Measurements from ENCODE around the gene OR10AD1. TPM values are rescaled to one million over a fixed set of nuclear protein-coding genes. Genes with fewer than 3 reads are reported as not detected.

OR10AD1 gene
- total and polyA plus RNA-seq, 10 of the 15 experiments (the other 5 are each of a cell fraction or from before 2014, with no cell fraction given), result 0.04 to 0.12 TPM; not detected in 8

- RAD21 ChIA-PET (ENCODE audit: unreplicated experiment), result no interaction called here
- no peaks in the 10 kb centered on the region for H4K20me1 ChIP-seq (ENCODE audit: control insufficient read depth, insufficient read depth)
- intact Hi-C loops (cut with micrococcal nuclease; ENCODE audit: unreplicated experiment), result no loop called here
- H3K4me2 ChIP-seq (ENCODE audit: control insufficient read depth, insufficient read depth), result no peak overlapping the region
- peaks cover 13% of the 10 kb centered on the region for H3K79me2 ChIP-seq (ENCODE audit: control insufficient read depth, insufficient read depth, low read length)
- no peak overlapping the region for H3K9ac ChIP-seq (ENCODE audit: control insufficient read depth, insufficient read depth, low read length)
- no peak for FAIRE-seq
- SMC1A ChIA-PET (ENCODE audit: uncharacterized antibody, unreplicated experiment), result no interaction called here
- CTCF ChIA-PET, result interaction anchor here (1.0 to 3.4 kb wide), 2 partner anchors 12 to 417 kb away, joined by 3 to 28 read pairs; no protein-coding TSS in a partner anchor
- H3K4me1 ChIP-seq (ENCODE audit: control insufficient read depth, insufficient read depth, low read length), result 0 out of 2 replicates have a peak, but pooled peaks cover 3% of the 10 kb centered on the region
- no peaks in the 10 kb centered on the region for H3K27me3 ChIP-seq (replicated peaks in 1 of 2; ENCODE audit: control insufficient read depth in 2 of 2, insufficient read depth in 2 of 2, low read length in 1 of 2)
- TF ChIP-seq SREBF2 (IDR thresholded peaks at IDR 0.05; ENCODE audit: low read length) (no peak), ASH2L (IDR thresholded peaks at IDR 0.05; ENCODE audit: borderline replicate concordance, low read depth) (no peak), HCFC1 (IDR thresholded peaks at IDR 0.05; ENCODE audit: low read length) (no peak), RAD51 (IDR thresholded peaks at IDR 0.05) (no peak), USF1 (IDR thresholded peaks at IDR 0.05; ENCODE audit: borderline replicate concordance, extremely low read length, insufficient read depth, low read depth, low read length) (no peak), MAX (IDR thresholded peaks at IDR 0.05; ENCODE audit: low read depth, low read length) (no peak), RUNX3 (IDR thresholded peaks at IDR 0.05; ENCODE audit: low read length) (no peak), POU2F2 (IDR thresholded peaks at IDR 0.05; ENCODE audit: borderline replicate concordance, low read depth, low read length) (no peak), EP300 (IDR thresholded peaks at IDR 0.05; ENCODE audit: borderline replicate concordance in 1 of 2, control insufficient read depth in 1 of 2, low read depth in 2 of 2, low read length in 2 of 2) (no peak), CREM (IDR thresholded peaks at IDR 0.05; ENCODE audit: low read depth) (no peak), HDAC2 (IDR thresholded peaks at IDR 0.05) (no peak), IKZF2 (IDR thresholded peaks at IDR 0.05) (no peak), SRF (IDR thresholded peaks at IDR 0.05; ENCODE audit: low read depth in 2 of 2, low read length in 2 of 2) (no peak), MTA3 (IDR thresholded peaks at IDR 0.05; ENCODE audit: borderline replicate concordance, low read length) (no peak)
- TF ChIP-seq, protein P1, sequence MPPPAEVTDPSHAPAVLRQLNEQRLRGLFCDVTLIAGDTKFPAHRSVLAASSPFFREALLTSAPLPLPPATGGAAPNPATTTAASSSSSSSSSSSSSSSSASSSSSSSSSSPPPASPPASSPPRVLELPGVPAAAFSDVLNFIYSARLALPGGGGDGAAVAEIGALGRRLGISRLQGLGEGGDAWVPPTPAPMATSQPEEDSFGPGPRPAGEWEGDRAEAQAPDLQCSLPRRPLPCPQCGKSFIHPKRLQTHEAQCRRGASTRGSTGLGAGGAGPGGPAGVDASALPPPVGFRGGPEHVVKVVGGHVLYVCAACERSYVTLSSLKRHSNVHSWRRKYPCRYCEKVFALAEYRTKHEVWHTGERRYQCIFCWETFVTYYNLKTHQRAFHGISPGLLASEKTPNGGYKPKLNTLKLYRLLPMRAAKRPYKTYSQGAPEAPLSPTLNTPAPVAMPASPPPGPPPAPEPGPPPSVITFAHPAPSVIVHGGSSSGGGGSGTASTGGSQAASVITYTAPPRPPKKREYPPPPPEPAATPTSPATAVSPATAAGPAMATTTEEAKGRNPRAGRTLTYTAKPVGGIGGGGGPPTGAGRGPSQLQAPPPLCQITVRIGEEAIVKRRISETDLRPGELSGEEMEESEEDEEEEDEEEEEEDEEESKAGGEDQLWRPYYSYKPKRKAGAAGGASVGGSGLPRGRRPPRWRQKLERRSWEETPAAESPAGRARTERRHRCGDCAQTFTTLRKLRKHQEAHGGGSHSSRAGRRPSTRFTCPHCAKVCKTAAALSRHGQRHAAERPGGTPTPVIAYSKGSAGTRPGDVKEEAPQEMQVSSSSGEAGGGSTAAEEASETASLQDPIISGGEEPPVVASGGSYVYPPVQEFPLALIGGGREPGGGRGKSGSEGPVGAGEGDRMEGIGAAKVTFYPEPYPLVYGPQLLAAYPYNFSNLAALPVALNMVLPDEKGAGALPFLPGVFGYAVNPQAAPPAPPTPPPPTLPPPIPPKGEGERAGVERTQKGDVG (CRISPR knock-in tag; IDR thresholded peaks at IDR 0.05), result no peak
- H3K9me3 ChIP-seq (replicated peaks; ENCODE audit: control insufficient read depth, insufficient read depth, low read length), result peaks cover 8% of the 10 kb centered on the region
- no peak overlapping the region for H2AFZ ChIP-seq (ENCODE audit: control insufficient read depth, low read depth, low read length)
- H3K36me3 ChIP-seq (ENCODE audit: control insufficient read depth in 2 of 2, insufficient read depth in 2 of 2, low read length in 1 of 2), result no peaks in the 10 kb centered on the region
- no TSS peak for BruUV-seq (replicated peaks)
- in situ Hi-C loops (cut with MboI), result no loop called here
- ATAC-seq, result no peak
- POLR2A ChIA-PET, result interaction anchor here (0.7 kb wide), 1 partner anchor 11 kb away, joined by 3 read pairs; no protein-coding TSS in a partner anchor
- H3K27ac ChIP-seq (ENCODE audit: control insufficient read depth, insufficient read depth), result no peak overlapping the region
- no peak for DNase-seq (ENCODE audit: low read depth, low spot score)
- H3K4me3 ChIP-seq, result no peak overlapping the region
- 95% methylated on average over 2 of the region's 3 CpGs for WGBS (ENCODE audit: insufficient coverage, insufficient replicate concordance, low lambda C conversion rate, missing lambda C conversion rate)
Measured at GRCh38 chr12:48201516-48201915, 1.6 kb downstream of the OR10AD1 start.
